GM18517 (cell line): ENCODE results near the gene FIZ1.
"Not testable (repeated sequence)": the region's sequence is repeated elsewhere in the genome, so short reads cannot be mapped to it uniquely, and the experiment has no call there.

Source experiments
- ATAC-seq: cut with Tn5 transposase; IDR thresholded peaks from one replicate; pipeline ENCODE4 v1.9.1; 2021; ENCODE audit warnings: mild to moderate bottlenecking, moderate library complexity; ENCODE audit not compliant: unreplicated experiment

The FIZ1 gene

DNA sequence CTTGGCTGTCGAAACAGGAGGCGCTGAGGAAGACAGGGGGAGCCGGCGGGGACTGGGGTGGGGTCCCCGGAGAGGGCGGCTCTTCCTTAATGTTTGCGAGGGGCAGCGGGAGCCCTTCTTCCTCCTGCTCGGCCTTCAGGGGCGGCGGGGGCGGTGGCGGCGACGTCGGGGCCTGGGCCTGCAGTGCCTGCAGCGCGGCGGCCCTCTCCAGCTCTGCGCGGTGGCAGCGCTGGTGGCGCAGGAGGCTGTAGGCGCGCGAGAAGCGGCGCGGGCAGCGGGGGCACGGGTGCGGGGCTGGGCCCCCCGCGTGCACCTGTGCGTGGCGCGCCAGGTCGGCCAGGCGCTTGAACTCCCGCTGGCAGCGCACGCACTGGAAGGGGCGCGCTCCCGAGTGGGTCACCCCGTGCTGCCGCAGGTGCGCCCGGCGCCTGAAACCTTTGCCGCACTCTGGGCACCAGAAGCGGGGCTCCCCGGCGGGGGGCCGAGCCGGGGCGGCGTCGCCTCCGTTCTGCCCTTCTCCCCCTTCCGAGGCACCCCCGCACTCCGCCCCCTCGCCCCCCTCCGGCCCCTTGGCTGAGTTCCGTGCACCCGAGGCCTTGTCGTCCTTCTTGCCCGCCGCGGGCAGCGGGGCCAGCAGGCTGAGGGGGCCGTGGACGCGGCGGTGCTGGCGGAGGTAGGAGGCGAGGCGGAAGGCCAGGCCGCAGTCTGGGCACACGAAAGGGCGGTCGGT, 21.1 kb downstream of the FIZ1 start:
- no peak for ATAC-seq

DNA sequence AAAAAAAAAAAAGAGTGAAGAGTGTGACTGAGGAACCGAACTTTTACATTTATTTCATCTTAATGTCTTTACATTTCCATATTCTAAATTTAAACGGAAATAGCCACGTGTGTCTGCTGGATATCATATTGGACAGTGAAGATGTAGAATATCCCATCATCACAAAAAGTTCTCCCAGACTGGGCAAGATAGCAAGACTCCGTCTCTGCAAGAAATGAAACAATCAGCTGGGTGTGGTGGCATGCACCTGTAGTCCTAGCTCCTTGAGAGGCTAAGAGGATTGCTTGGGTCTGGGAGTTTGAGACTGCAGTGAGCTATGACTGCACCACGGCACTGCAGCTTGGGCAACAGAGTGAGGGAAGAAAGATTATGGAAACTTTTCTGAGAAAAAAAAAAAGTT, 22.6 kb downstream of the FIZ1 start:
- no peak for ATAC-seq

DNA sequence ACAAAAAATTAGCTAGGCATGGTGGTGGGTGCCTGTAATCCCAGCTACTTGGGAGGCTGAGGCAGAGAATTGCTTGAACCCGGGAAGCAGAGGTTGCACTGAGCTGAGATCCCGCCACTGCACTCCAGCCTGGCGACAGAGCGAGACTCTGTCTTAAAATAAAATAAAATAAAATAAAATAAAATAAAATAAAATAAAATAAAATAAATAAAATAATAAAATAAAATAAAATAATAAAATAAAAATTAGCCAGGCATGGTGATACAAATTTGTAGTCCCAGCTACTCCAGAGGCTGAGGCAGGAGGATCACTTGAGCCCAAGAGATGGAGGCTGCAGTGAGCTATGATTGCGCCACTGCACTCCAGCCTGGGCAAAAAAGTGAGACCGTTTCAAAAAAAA, 25.4 kb downstream of the FIZ1 start:
- not testable (repeated sequence) for ATAC-seq

DNA sequence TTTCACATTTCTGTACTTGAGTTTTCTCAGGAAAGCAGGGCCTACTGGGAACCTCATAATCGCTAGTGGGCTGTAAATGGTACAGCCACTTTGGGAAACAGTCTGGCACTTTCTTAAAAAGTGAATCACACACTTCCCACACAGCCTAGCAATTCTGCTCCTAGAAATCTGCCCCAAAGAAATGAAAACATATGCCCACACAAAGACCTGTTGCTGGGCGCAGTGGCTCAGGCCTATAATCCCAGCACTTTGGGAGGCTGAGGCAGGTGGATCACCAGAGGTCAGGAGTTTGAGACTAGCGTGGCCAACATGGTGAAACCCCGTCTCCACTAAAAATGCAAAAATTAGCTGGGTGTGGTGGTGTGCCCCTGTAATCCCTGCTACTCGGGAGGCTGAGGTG, 29.8 kb downstream of the FIZ1 start:
- ATAC-seq: not testable (repeated sequence)

DNA sequence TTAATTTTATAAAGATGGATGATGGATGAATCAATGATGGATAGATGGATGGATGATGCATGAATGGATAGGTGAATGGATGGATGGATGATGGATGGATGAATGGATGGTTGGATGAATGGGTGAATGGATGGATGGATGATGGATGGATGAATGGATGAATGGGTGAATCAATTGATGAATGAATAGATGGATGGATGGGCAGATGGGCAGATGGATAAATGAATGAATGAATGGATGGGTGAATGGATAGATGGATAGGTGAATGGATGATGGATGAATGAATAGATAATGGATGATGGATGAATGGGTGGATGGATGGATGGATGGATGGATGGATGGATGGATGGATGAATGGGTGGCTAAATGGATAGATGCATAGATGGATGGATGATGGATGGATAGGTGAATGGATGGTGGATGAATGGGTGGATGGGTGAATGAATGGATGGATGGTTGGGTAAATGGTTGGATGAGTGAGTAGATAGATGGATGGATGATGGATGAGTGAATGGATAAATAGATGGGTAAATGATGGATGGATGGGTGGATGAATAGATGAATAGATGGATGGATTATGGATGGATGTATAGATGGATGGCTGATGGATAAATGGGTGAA, 31.5 kb downstream of the FIZ1 start:
- ATAC-seq: no peak

DNA sequence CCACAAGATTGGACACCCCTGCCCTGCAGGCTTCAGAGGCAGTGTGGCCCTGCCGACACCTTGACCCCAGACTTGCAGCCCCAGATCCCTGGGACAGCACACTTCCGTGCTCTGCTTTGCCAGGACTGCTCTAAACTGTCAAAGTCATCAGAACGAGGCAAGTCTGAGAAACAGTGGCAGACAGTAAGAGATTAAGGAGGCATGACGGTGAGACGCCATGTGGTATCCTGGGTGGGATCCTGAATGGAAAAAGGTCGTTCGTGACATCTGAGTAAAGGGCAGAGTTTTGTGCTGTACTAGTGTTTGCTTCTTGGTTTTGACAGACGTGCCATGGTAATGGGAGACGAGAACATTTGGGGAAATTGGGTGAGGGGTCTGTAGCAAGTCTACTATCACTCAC, 32.5 kb downstream of the FIZ1 start:
- no peak for ATAC-seq

DNA sequence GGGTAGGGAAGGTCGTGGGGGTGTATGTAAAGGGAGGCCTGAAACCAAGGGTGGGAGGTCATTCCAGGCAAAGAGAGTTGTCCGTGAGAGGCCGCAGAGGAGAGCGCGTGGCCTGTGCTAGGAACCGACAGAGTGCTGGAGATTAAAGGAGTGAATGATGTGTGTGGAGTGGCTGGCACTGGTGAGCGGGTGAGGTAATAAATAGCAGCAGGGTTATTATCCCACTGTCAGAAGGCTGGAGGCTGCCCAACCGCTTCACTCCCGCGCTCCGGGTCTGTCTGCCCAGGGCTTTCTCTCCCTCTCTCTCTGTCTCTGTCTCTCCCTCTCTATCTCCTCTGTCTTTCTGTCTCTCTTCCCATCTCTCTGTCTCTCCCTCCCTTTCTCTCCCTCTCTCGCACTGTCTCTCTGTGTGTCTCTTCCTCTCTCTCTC, 36.0 kb downstream of the FIZ1 start:
- no peak for ATAC-seq

DNA sequence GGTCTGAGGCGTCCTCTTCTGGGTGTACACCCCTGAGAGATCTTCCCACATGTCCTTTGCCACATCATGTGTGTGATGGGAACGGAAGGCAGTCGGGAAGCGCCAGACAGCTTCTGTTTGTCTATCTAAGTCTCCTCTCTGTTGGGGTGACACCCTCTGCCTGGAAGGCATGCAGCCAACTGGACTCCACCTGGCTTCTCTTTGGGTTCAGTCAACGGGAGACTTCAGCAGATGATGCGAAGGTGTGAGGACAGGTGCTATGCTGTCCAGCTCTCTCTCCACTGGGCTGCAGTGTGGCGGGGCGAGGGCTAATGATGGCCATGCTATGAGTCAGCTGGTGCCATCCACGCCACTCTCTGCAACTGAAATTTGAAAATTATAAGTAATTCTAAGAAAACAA, 39.6 kb downstream of the FIZ1 start:
- ATAC-seq: no peak

DNA sequence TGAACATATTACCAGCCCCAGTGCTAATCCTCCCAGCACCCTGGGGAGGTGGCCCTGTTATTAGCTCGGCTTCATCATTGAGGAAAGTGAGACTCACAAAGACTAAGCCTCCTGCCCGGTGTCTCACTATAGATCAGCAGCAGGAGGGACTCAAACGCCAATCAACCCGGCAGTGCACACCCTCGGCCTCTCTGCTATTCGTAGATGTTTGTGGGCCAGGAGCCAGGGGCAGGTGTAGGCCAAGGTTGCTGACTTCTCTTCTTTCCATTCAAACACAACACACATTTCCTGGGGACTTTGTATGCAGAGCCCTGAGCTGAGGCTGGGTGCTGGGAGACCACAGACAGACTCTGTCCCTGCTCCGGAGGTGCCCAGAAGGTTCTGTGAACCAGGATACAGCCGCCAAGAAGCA, 44.6 kb downstream of the FIZ1 start:
- ATAC-seq: no peak

DNA sequence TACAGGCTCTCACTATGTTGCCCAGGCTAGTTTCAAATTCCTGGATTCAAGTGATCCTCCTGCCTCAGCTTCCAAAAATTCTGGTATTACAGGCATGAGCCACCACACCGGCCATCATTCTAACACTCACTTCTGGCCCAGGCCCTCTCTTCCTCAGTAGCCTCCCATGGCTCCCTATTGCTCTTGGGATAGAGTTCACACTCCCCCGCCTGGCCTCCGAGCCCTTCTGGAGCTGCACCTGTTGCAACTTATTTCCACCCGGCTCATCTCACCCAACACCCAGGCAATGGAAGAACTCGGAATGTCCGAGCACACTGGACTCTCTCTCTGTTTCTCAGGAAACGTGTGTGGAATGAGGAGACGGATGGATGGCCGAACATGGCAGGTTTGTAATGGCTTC, 45.0 kb downstream of the FIZ1 start:
- no peak for ATAC-seq

DNA sequence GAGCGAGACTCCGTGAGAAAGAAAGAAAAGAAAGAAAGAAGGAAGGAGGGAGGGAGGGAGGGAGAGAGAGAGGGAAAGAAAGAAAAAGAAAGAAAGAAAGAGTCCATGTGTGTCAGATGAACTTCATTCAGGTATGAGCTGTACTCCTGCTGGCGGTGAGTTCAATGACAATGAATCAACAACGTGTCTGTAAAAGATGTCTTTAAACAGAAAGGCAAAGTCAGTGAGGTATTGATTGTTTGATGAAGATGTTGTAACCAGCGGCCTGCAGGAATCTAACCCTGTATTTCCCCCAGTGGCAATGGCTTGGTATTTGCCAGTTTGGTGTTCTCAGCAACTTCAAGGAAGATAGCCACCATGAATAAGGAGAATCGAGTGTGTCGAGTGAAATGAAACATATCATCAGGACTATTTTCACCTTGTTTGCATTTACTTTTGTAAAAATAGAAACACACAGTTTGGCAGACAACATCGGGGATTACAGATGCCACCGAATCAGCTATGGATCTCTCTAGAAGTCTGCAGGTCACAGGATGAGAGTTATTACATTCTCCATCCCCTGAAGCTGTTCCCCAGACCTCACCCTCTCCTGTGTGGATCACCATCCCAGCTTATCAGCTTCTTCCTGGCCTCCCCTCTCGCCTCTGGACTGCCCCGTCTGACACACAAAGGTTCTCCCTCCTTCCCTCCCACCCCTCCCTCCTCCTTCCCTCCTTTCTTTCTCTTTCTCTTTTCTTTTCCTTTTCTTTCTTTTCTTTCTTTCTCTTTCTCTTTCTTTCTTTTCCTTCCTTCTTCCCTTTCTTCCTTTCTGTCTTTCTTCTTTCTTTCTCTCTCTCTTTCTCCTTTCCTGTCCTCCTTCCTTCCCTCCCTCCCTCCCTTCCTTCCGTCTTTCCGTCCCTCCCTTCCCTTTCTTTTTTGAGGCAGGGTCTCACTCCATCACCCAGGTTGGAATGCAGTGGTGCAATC, 45.8 kb downstream of the FIZ1 start:
- no peak for ATAC-seq

DNA sequence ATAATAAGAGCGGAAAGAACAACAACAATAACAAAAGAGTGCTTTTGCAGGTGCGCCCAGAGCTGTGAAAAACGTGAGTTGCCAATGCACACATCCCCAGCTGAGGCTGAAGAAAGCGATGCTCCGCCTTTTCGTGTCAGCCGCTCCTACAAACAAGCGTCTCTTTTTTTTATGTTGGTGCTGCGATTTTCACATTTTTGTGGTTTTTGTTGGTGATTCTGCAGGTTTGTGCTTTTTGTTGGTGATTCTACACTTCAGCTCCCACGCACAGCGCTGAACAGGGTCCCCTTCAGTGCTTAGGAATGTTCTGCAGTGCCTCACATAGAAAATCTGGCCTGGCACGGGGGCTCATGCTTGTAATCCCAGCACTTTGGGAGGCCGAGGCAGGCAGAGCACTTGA, 46.7 kb downstream of the FIZ1 start:
- ATAC-seq: no peak

DNA sequence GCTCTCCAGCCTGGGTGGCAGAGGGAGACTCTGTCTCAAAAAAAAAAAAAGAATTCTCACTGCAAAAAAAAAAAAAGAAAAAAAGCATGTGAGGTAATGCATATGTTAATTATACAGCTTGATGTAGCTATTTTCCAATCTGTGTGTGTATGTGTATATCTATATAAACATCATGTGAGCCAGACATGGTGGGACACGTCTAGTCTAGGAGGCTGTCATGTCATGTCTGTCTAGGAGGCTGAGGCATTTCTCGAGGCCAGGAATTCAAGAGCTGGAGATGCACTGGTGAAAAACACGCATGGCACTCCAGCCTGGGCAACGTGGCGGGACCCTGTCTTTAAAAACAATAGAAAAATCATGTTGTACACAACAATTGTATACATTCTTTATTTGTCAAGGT, 47.1 kb downstream of the FIZ1 start:
- no peak for ATAC-seq

DNA sequence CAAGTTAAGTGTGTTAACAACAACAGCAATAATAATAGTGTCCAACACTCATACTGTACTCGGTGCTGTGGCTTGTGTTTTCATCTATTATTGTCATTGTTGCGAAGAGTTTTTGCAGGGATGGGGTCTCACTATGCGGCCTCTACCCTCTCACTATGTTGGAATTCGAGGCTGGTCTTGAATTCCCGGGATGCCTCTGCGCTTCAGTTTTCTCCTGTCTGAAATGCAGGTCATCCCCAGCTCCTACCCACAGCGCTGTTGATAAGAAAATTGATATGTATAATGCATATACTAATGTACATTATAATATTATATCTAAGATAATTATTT, 49.0 kb downstream of the FIZ1 start:
- no peak for ATAC-seq

DNA sequence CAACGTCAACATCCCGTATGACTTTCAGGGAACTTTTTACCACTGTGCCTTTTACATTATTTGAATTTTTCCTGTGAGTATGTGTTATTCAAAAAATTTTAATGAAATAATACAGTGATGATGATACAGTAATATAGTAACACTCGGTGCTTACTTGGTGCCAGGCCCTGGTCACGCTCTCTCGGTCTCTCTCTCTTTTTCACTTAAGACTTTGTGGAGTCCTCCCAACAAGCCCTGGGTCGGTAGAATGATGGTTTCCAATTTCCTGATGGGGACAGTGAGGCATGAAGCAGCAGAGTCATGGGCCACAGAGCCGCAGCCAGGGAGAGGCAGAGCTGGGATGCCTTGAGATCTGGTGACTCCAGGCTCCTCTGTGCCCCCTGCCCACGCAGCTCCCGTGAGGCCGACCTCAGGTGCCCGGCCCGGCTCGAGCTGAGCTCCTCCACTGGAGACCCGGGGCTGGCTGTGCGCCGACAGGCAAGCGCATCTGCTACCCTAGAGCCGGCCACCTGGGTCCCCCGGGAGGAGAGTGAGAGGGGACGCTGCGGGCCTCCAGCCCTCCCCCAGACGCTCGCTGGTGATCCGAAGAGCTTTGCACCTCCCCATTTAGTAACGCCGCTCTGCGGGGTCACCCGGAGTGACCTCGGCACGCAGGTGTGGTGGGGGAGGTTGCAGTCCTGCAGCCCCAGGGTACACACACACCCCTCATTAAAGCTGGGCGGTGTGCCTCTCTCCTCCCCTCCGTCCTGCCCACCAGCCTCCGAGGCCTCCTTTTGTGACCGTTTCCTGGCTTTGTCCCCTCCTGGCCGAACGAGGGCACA, 49.6 kb downstream of the FIZ1 start:
- no peak for ATAC-seq

DNA sequence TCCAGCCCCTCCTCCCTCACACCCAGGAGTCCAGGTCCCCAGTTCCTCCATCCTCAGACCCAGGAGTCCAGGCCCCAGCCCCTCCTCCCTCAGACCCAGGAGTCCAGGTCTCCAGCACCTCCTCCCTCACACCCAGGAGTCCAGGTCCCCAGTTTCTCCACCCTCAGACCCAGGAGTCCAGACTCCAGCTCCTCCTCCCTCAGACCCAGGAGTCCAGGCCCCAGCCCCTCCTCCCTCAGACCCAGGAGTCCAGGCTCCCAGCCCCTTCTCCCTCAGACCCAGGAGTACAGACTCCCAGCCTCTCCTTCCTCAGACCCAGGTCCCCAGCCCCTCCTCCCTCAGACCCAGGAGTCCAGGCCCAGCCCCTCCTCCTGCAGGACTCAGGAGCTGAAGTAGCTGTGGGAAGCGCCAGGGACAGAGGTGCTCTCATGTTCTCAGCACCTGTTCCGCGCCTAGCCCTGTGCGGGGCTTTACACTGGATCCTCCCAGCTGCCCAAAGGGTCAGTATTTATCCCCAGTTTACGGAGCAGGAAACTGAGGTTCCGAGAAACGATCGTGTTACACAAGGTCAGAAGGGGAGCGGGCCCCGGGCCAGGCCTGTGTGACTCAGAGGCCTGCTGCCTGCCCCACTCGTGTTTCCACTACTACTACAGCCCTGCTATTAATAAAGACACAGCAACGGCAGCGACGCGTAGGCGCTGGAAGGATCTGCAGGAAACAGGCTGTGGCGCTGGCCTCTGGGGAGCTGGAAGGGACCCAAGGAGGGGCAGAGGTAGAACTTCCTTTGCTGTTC, 52.3 kb downstream of the FIZ1 start:
- no peak for ATAC-seq

DNA sequence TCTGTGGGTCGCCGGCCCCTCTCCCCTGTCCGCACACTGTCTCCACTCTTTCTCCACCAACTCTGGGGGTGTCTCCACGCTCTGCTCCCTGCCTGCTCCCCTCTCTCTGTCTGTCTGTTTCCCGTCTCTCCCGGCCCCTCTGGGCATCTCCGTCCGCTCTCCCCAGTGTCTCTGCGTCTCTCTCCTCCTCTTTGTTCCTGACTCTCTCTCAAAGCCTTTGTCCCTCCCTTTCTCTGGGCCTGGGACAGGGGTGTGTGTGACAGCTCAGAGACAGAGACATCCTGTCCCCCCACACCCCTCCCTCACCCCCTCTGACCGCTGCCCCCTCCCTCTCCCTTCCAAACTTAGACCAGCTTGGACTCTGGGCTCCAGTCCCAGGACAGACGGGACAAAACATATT, 53.3 kb downstream of the FIZ1 start:
- no peak for ATAC-seq

DNA sequence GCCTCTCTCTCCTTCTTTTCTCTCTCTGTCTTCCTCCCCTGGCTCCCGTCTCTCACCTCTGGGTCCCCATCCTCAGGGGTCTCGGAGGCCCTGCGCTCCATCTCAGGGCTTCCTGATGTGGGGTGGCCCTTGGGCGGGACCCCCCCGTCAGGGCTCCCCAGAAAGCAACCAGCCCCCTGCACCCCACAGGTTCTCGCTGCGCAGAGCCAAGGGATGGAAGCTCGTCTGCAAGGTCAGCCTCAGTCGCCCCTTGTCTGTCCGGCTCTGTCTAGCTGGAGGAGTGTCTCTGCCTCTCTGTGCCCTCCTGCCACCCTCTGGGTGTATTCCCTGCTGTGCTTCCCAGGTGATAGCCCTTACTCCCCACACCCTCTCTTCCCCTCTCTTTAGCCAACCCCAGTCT, 53.9 kb downstream of the FIZ1 start, which contains the start of gene SBK3:
Gene SBK3, minus strand, starts transcription at position 101 of the 400 bp plus-strand sequence. Its CDS starts 0 bp downstream, at position 101.
- ATAC-seq: no peak

DNA sequence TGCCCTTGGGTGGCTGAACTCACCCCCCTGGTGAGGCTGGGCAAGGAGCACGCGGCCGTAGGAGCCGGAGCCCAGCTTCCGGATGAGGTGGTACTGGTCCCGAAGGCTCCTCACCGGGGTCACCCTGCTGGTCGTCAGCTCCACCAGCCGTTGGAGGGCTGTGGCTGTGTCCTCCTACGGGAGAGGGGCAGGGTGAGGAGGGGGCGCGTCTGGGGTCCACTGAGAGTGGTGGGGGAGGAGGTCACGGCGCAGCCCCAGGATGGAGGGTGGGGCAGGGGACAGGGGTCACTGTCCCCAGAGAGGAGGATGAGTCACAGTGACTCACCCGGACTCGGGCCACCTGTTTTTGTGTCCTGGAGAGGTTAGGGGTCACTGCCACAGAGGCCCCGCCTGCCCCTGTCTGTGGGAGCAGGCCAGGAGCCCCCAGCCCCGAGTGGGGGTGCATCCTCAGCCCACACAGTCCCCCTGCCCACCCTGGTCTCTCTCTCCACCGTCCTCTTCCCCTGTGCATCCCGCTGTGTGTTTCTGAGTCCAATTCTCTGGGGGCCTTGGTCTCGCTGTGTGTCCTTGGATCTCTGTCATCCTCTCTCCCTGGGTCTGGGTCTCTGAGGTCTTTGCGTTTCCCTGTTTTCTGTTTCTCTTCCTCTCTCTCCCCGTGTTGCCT, 54.4 kb downstream of the FIZ1 start:
- ATAC-seq: no peak

DNA sequence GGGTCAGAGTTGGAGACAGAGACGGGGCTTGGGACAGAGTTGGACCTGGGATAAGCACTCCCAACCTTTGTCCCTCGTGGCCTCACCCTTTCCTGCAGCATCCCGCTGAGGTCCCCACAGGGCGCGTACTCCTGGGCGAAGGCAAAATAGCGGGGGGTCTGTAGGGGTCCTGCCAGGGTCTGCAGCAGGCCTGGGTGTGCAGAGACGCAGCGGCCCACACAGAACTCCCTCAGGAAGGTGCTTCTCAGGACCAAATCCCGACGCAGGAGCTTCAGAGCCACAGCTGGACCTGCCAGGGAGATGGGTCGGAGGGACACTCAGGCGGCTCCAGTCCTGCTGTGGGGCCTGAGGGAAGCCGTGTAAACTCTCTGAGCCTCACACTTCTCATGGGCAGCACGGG, 55.3 kb downstream of the FIZ1 start:
- ATAC-seq: no peak
